SK-N-SH (cell line): ENCODE measurements around the gene TRAF2. TPM values are rescaled to one million over a fixed set of nuclear protein-coding genes. Genes with fewer than 3 reads are reported as not detected.

Experiments
- CTCF ChIA-PET: fragments of 300-600, 350-600 bp; formaldehyde crosslinking; extraction: SDS; loops from one replicate; lab custom pipeline; 2021; lab: Yijun Ruan, JAX
- POLR2A ChIA-PET: fragments of 350-600 bp; sonication (Branson Sonifier 250); formaldehyde crosslinking; extraction: SDS; loops from one replicate; lab custom pipeline; 2020; ENCODE audit warnings: antibody characterized with exemption, inconsistent platforms; lab: Yijun Ruan, JAX
- DNase-seq: peaks from one replicate; pipeline ENCODE4 v3.0.0; 2012
- H2AFZ ChIP-seq: fragments of 200-600 bp; sonication (generic); 2 replicates; pipeline ENCODE4 v1.8.1; 2016; ENCODE audit warnings: antibody characterized with exemption, mild to moderate bottlenecking, low read depth
- H3F3A ChIP-seq: fragments of 200-600 bp; sonication (generic); replicated peaks from 2 replicates; pipeline ENCODE3; 2016; ENCODE audit warnings: antibody characterized with exemption, mild to moderate bottlenecking; ENCODE audit not compliant: insufficient read depth
- H3K27ac ChIP-seq, 2 experiments: fragments of 200-500 bp in 1 of 2; fragments of 200-600 bp in 1 of 2; sonication (Bioruptor generic) in 1 of 2; sonication (generic), shearing (Covaris generic) in 1 of 2; 2 replicates each; pipeline versions ENCODE4 v1.5.1 to v1.6.1; 2014 to 2016; ENCODE audit warnings: low read depth in 2 of 2, inconsistent platforms in 1 of 2, low read length in 1 of 2, mild to moderate bottlenecking in 1 of 2, mixed read lengths in 1 of 2
- H3K27me3 ChIP-seq: fragments of 200-600 bp; sonication (generic), shearing (Covaris generic); 2 replicates; pipeline ENCODE4 v1.6.1; 2016; ENCODE audit warnings: mixed run types; ENCODE audit not compliant: insufficient read depth
- H3K36me3 ChIP-seq, 2 experiments: fragments of 200-500 bp in 1 of 2; fragments of 200-600 bp in 1 of 2; sonication (Bioruptor generic) in 1 of 2; sonication (generic) in 1 of 2; replicated peaks in 1 of 2; 2 replicates each; pipeline versions ENCODE3 to v1.5.1; 2014 to 2016; ENCODE audit warnings: low read length in 1 of 2, mild to moderate bottlenecking in 1 of 2; ENCODE audit not compliant: insufficient read depth in 2 of 2, control insufficient read depth in 1 of 2
- H3K4me1 ChIP-seq, 2 experiments: fragments of 200-500 bp in 1 of 2; fragments of 200-600 bp in 1 of 2; sonication (Bioruptor generic) in 1 of 2; sonication (generic), shearing (Covaris generic) in 1 of 2; 2 replicates each; pipeline versions ENCODE4 v1.5.1 to v1.6.1; 2014 to 2016; ENCODE audit warnings: low read depth in 1 of 2, low read length in 1 of 2, mixed run types in 1 of 2; ENCODE audit not compliant: insufficient read depth in 2 of 2, control insufficient read depth in 1 of 2
- H3K4me2 ChIP-seq: fragments of 200-600 bp; sonication (generic), shearing (Covaris generic); 2 replicates; pipeline ENCODE4 v1.6.1; 2017; ENCODE audit warnings: mixed run types
- H3K4me3 ChIP-seq, 2 experiments: fragments of 200-500 bp in 1 of 2; fragments of 200-600 bp in 1 of 2; sonication (Bioruptor generic) in 1 of 2; sonication (generic), shearing (Covaris generic) in 1 of 2; 2 replicates each; pipeline versions ENCODE4 v1.5.1 to v1.8.1; 2014 to 2016; ENCODE audit warnings: low read depth in 2 of 2, inconsistent platforms in 1 of 2, low read length in 1 of 2, mild to moderate bottlenecking in 1 of 2, mixed read lengths in 1 of 2, moderate library complexity in 1 of 2
- H3K79me2 ChIP-seq: fragments of 200-600 bp; sonication (generic); 2 replicates; pipeline ENCODE4 v1.8.1; 2017; ENCODE audit warnings: mild to moderate bottlenecking; ENCODE audit not compliant: insufficient read depth
- H3K9ac ChIP-seq: fragments of 200-600 bp; sonication (generic); 2 replicates; pipeline ENCODE4 v1.6.1; 2017; ENCODE audit warnings: mixed run types
- H3K9me2 ChIP-seq: fragments of 200-600 bp; sonication (generic); 2 replicates; pipeline ENCODE4 v1.6.1; 2017; ENCODE audit warnings: mixed run types
- H3K9me3 ChIP-seq: fragments of 200-600 bp; sonication (generic); 2 replicates; pipeline ENCODE4 v1.6.1; 2017; ENCODE audit warnings: mixed run types, mild to moderate bottlenecking, moderate library complexity
- H4K20me1 ChIP-seq: fragments of 200-600 bp; sonication (generic); 2 replicates; pipeline ENCODE4 v1.6.1; 2017; ENCODE audit warnings: mild to moderate bottlenecking, mixed run types; ENCODE audit not compliant: insufficient read depth
- CHD2 ChIP-seq: fragments of 150-350 bp; IDR thresholded peaks from 2 replicates; pipeline ENCODE4 v1.6.1; 2018; ENCODE audit warnings: low read length; ENCODE audit not compliant: partially characterized antibody
- ELF1 ChIP-seq: IDR thresholded peaks from 2 replicates; pipeline ENCODE4 v1.4.0; 2012
- FOSL2 ChIP-seq: IDR thresholded peaks from 2 replicates; pipeline ENCODE4 v1.4.0; 2012; ENCODE audit warnings: low read depth, mild to moderate bottlenecking, moderate library complexity, borderline replicate concordance
- FOXM1 ChIP-seq: IDR thresholded peaks from 2 replicates; pipeline ENCODE4 v1.4.0; 2012; ENCODE audit warnings: low read depth, mild to moderate bottlenecking
- GATA2 ChIP-seq: sonication (generic); formaldehyde crosslinking; IDR thresholded peaks from 2 replicates; pipeline ENCODE4 v1.5.0; 2020; ENCODE audit warnings: mild to moderate bottlenecking, missing genetic modification reagents
- MEF2A ChIP-seq: IDR thresholded peaks from 2 replicates; pipeline ENCODE4 v1.4.0; 2012; ENCODE audit warnings: low read depth, borderline replicate concordance
- NRF1 ChIP-seq: IDR thresholded peaks from 2 replicates; pipeline ENCODE4 v1.6.1; 2012; ENCODE audit warnings: low read depth, mild to moderate bottlenecking, low read length
- SIN3A ChIP-seq: IDR thresholded peaks from 2 replicates; pipeline ENCODE4 v1.6.1; 2012; ENCODE audit warnings: low read depth, mild to moderate bottlenecking, low read length, moderate library complexity, borderline replicate concordance
- SMC3 ChIP-seq: IDR thresholded peaks from 2 replicates; pipeline ENCODE4 v1.6.1; 2012; ENCODE audit warnings: low read depth, low read length, improper control_type of control experiment
- TAF1 ChIP-seq: IDR thresholded peaks from 2 replicates; pipeline ENCODE4 v1.6.1; 2012; ENCODE audit warnings: low read depth, mild to moderate bottlenecking, low read length, moderate library complexity, borderline replicate concordance
- YY1 ChIP-seq: IDR thresholded peaks from 2 replicates; pipeline ENCODE4 v1.4.0; 2012; ENCODE audit warnings: low read depth, mild to moderate bottlenecking
- ZBTB33 ChIP-seq: IDR thresholded peaks from 2 replicates; pipeline ENCODE4 v1.4.0; 2012; ENCODE audit warnings: low read depth, borderline replicate concordance
- WGBS: methylation state at CpG from one replicate; pipeline ENCODE4 v1.1.6; 2017; ENCODE audit warnings: low lambda C conversion rate; 5-methylcytosine and 5-hydroxymethylcytosine counted together
- polyA plus RNA-seq, 3 experiments: library from polyadenylated mRNA; depleted of rRNA; stranded (reverse); fragments of >200 nt; gene quantifications; 2 replicates each; pipeline ENCODE4 v1.2.3, GENCODE V29; 2012
- TF ChIP-seq, protein P1 (sequence below): fragments of 150-350 bp; IDR thresholded peaks from 2 replicates; pipeline ENCODE4 v1.6.1; 2017; ENCODE audit warnings: antibody characterized with exemption, low read length, low read depth, borderline replicate concordance
- TF ChIP-seq, protein P2 (sequence below): fragments of 200-600 bp; sonication (generic); IDR thresholded peaks from 2 replicates; pipeline ENCODE4 v1.6.1; 2017; ENCODE audit warnings: antibody characterized with exemption, mild to moderate bottlenecking, moderate library complexity
- TF ChIP-seq, protein P3 (sequence below): IDR thresholded peaks from 2 replicates; pipeline ENCODE4 v1.4.0; 2012; ENCODE audit warnings: low read depth
- TF ChIP-seq, protein P4 (sequence below): IDR thresholded peaks from 2 replicates; pipeline ENCODE4; 2012

The TRAF2 gene
- polyA plus RNA-seq, 1 of the 3 experiments (the other 2 are of a cell fraction) = 15.4 TPM

DNA sequence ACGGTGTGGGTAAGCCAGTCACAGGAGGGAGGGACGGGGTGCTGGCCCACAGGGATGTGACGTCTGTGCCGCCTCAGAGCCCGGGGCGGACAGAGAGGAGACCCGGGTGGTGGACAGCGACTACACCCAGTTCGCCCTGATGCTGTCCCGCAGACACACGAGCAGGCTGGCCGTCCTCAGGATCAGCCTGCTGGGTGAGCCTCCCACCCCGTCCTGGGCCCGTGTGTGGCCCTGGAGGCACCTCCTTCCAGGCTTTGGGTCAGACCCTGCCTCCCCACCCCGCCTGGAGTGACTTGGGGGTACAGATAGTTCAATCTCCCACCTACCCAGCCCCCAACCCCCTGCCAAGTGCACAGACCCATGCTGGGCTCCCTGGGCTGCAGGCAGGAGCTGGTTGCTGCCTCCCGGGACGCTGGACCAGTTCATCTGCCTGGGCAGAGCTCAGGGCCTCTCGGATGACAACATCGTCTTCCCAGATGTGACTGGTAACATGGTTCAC lies 67.5 kb downstream of the TRAF2 start:
- no peaks in the 10 kb centered on the region for H3F3A ChIP-seq
- DNase-seq = no peak
- no peak overlapping the region for H2AFZ ChIP-seq
- no peak overlapping the region for H3K4me3 ChIP-seq
- H3K9me2 ChIP-seq = no peaks in the 10 kb centered on the region
- no peak overlapping the region for H3K4me2 ChIP-seq
- no peaks in the 10 kb centered on the region for H4K20me1 ChIP-seq
- POLR2A ChIA-PET = interaction anchor here (0.6 kb wide), 1 partner anchor 9 kb away, joined by 4 read pairs; no protein-coding TSS in a partner anchor
- 100% methylated on average over 3 of the region's 19 CpGs for WGBS
- TF ChIP-seq GATA2 (CRISPR knock-in tag) (no peak), ELF1 (no peak), ZBTB33 (no peak), YY1 (no peak), TAF1 (no peak)
- TF ChIP-seq, protein P1, sequence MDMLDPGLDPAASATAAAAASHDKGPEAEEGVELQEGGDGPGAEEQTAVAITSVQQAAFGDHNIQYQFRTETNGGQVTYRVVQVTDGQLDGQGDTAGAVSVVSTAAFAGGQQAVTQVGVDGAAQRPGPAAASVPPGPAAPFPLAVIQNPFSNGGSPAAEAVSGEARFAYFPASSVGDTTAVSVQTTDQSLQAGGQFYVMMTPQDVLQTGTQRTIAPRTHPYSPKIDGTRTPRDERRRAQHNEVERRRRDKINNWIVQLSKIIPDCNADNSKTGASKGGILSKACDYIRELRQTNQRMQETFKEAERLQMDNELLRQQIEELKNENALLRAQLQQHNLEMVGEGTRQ = no peak
- peaks cover 0 to 25% of the 10 kb centered on the region in 2 experiments; a peak in 2 of 4 replicates for H3K4me1 ChIP-seq
- no peaks in the 10 kb centered on the region for H3K79me2 ChIP-seq
- no peak overlapping the region for H3K9ac ChIP-seq
- no peaks in the 10 kb centered on the region for H3K36me3 ChIP-seq
- H3K27ac ChIP-seq = no peak overlapping the region
- H3K9me3 ChIP-seq = no peaks in the 10 kb centered on the region
- no peaks in the 10 kb centered on the region for H3K27me3 ChIP-seq
- CTCF ChIA-PET = interaction anchor here (13.2 kb wide), 1 partner anchor 79 kb away, joined by 350 read pairs; the partner anchor contains the start of genes ABCA2 and FUT7

DNA sequence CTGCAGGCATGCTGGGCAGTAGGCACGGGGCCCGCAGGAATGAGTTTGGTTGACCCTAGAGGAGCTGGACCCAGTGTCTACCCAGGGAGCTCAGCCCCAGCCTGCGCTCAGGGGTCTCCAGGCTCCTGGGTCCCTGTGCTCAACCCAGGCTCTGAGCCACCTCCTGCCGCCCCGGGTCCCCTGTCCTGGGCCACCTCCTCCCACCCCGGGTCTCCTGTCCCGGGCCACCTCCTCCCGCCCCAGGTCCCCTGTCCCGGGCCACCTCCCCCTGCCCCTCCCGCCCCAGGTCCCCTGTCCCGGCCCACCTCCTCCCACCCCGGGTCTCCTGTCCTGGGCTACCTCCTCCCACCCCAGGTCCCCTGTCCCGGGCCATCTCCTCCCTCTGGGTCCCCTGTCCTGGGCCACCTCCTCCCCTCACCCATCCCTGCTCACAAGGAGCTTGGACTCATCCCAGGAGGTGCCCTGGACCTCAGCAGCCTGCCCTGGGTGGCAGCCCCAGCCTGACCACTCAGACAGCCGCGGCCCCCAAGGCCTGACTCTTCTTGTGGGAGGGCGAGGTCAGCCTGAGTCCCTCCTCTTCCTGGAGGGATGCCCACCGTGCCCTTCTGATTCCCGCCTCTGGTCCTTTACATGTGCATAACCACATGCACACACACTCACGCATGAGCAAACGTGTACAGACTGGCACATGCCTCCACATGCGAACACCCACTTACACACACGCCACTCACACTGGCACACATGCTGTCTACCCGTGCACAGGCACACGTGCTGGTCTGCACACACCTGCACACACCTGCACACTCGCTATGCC lies 68.2 kb downstream of the TRAF2 start:
- Histone ChIP-seq H3K27me3 (no peaks in the 10 kb centered on the region), H3F3A (no peaks in the 10 kb centered on the region), H3K9me3 (no peaks in the 10 kb centered on the region), H4K20me1 (no peaks in the 10 kb centered on the region), H3K4me2 (no peak overlapping the region), H3K4me3 (no peak overlapping the region), H3K79me2 (no peaks in the 10 kb centered on the region), H3K4me1 (peaks cover 0 to 23% of the 10 kb centered on the region in 2 experiments; a peak in 2 of 4 replicates), H2AFZ (no peak overlapping the region), H3K27ac (no peak overlapping the region), H3K36me3 (no peaks in the 10 kb centered on the region), H3K9me2 (no peaks in the 10 kb centered on the region), H3K9ac (no peak overlapping the region)
- DNase-seq = no peak
- CTCF ChIA-PET = interaction anchor here (13.2 kb wide), 1 partner anchor 78 kb away, joined by 350 read pairs; the partner anchor contains the start of genes ABCA2 and FUT7
- POLR2A ChIA-PET = interaction anchor here (0.6 kb wide), 1 partner anchor 8 kb away, joined by 4 read pairs; no protein-coding TSS in a partner anchor
- WGBS = 77% methylated on average over 18 of the region's 25 CpGs
- TF ChIP-seq FOSL2 = no peak
- no peak for TF ChIP-seq FOXM1
- TF ChIP-seq SIN3A = no peak
- no peak for TF ChIP-seq NRF1
- TF ChIP-seq TAF1 = no peak
- TF ChIP-seq, protein P1 = no peak
- TF ChIP-seq, protein P2, sequence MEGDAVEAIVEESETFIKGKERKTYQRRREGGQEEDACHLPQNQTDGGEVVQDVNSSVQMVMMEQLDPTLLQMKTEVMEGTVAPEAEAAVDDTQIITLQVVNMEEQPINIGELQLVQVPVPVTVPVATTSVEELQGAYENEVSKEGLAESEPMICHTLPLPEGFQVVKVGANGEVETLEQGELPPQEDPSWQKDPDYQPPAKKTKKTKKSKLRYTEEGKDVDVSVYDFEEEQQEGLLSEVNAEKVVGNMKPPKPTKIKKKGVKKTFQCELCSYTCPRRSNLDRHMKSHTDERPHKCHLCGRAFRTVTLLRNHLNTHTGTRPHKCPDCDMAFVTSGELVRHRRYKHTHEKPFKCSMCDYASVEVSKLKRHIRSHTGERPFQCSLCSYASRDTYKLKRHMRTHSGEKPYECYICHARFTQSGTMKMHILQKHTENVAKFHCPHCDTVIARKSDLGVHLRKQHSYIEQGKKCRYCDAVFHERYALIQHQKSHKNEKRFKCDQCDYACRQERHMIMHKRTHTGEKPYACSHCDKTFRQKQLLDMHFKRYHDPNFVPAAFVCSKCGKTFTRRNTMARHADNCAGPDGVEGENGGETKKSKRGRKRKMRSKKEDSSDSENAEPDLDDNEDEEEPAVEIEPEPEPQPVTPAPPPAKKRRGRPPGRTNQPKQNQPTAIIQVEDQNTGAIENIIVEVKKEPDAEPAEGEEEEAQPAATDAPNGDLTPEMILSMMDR = no peak
- no peak for TF ChIP-seq SMC3
- TF ChIP-seq CHD2 = no peak
- TF ChIP-seq, protein P3, sequence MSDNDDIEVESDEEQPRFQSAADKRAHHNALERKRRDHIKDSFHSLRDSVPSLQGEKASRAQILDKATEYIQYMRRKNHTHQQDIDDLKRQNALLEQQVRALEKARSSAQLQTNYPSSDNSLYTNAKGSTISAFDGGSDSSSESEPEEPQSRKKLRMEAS = no peak
- no peak for TF ChIP-seq MEF2A
- TF ChIP-seq, protein P4, sequence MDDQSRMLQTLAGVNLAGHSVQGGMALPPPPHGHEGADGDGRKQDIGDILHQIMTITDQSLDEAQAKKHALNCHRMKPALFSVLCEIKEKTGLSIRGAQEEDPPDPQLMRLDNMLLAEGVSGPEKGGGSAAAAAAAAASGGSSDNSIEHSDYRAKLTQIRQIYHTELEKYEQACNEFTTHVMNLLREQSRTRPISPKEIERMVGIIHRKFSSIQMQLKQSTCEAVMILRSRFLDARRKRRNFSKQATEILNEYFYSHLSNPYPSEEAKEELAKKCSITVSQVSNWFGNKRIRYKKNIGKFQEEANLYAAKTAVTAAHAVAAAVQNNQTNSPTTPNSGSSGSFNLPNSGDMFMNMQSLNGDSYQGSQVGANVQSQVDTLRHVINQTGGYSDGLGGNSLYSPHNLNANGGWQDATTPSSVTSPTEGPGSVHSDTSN = no peak
